Large intestine (tissue), 3 donors: Measurements from ENCODE around the gene CACNA1G. TPM values are rescaled to one million over a fixed set of nuclear protein-coding genes. Genes with fewer than 3 reads are reported as not detected.

Source experiments
- DNase-seq, 2 donors: peaks; one replicate each; pipeline versions ENCODE4 v3.0.0 to v3.0.0-alpha.2; 2013
- H3K27ac ChIP-seq: one replicate; pipeline ENCODE4 v1.5.1; 2013; ENCODE audit warnings: low read length
- H3K27me3 ChIP-seq: 2 replicates; pipeline ENCODE4 v1.6.1; 2013; ENCODE audit warnings: low read length; ENCODE audit not compliant: control insufficient read depth, insufficient read depth
- H3K36me3 ChIP-seq: 2 replicates; pipeline ENCODE4 v1.6.1; 2013; ENCODE audit warnings: low read length; ENCODE audit not compliant: control insufficient read depth, insufficient read depth
- H3K4me1 ChIP-seq: one replicate; pipeline ENCODE4 v1.6.1; 2013; ENCODE audit warnings: low read length; ENCODE audit not compliant: control insufficient read depth, insufficient read depth
- H3K4me3 ChIP-seq: one replicate; pipeline ENCODE4 v1.5.1; 2013; ENCODE audit warnings: low read length
- H3K9me3 ChIP-seq: one replicate; pipeline ENCODE4 v1.6.1; 2013; ENCODE audit warnings: mild to moderate bottlenecking, low read depth, low read length, moderate library complexity; ENCODE audit not compliant: control insufficient read depth
- WGBS: methylation state at CpG from one replicate; pipeline ENCODE4 v1.1.5; 2013; ENCODE audit warnings: low lambda C conversion rate; ENCODE audit not compliant: insufficient coverage; 5-methylcytosine and 5-hydroxymethylcytosine counted together
- polyA plus RNA-seq: library from polyadenylated mRNA; unstranded; fragments of 120-200 nt; gene quantifications from one replicate; pipeline ENCODE4 v1.2.1, GENCODE V29; 2013

The CACNA1G gene
- polyA plus RNA-seq, 1 donor, result 1.7 TPM

- Histone ChIP-seq H3K27ac (no peak overlapping the region), H3K9me3 (peaks cover 3% of the 10 kb centered on the region), H3K4me1 (peaks cover 45% of the 10 kb centered on the region), H3K36me3 (no peaks in the 10 kb centered on the region), H3K27me3 (peaks cover 18% of the 10 kb centered on the region), H3K4me3 (no peak overlapping the region)
- DNase-seq, result no peak
- 80% methylated on average over 1 of the region's 9 CpGs for WGBS
Observed at GRCh38 chr17:50631908-50632571, 71.5 kb downstream of the CACNA1G start.

- Histone ChIP-seq H3K4me3 (no peak overlapping the region), H3K36me3 (no peaks in the 10 kb centered on the region), H3K4me1 (peaks cover 47% of the 10 kb centered on the region), H3K9me3 (peaks cover 3% of the 10 kb centered on the region), H3K27me3 (peaks cover 18% of the 10 kb centered on the region), H3K27ac (no peak overlapping the region)
- no CpG with 5 or more reads among the region's 5 CpGs for WGBS
- no peak for DNase-seq
Observed at GRCh38 chr17:50632637-50633036, 72.1 kb downstream of the CACNA1G start.

GRCh38 chr17:50633683-50634082 lies 73.2 kb downstream of the CACNA1G start:
- no peaks in the 10 kb centered on the region for H3K36me3 ChIP-seq
- H3K9me3 ChIP-seq, result peaks cover 3% of the 10 kb centered on the region
- no peak overlapping the region for H3K4me3 ChIP-seq
- H3K4me1 ChIP-seq, result peaks cover 47% of the 10 kb centered on the region
- peaks cover 18% of the 10 kb centered on the region for H3K27me3 ChIP-seq
- WGBS, result 80% methylated on average over 2 of the region's 9 CpGs
- DNase-seq, result no peak
- no peak overlapping the region for H3K27ac ChIP-seq

- Histone ChIP-seq H3K27ac (peak within 1 kb of the TSS; percentile 8), H3K4me1 (peaks cover 50% of the 10 kb centered on the region), H3K27me3 (peaks cover 18% of the 10 kb centered on the region), H3K36me3 (no peaks in the 10 kb centered on the region), H3K4me3 (peak within 1 kb of the TSS; percentile 62), H3K9me3 (peaks cover 3% of the 10 kb centered on the region)
- no CpG with 5 or more reads among the region's 48 CpGs for WGBS
- DNase-seq, result peak; percentile 85 to 92
Observed at GRCh38 chr17:50634224-50634914, 73.9 kb downstream of the CACNA1G start, which contains the start of gene ABCC3. Gene ABCC3 (plus strand): TSS chr17:50634881. CDS start chr17:50634937, 56 bp downstream.

- DNase-seq, result no peak
- no CpG with 5 or more reads among the region's 52 CpGs for WGBS
- H3K36me3 ChIP-seq, result no peaks in the 10 kb centered on the region
Observed at GRCh38 chr17:50634915-50635731, 74.6 kb downstream of the CACNA1G start.

GRCh38 chr17:50635732-50635981 lies 75.1 kb downstream of the CACNA1G start:
- no peak for DNase-seq
- Histone ChIP-seq H3K4me3 (peak overlapping the region; percentile 62), H3K27ac (peak overlapping the region; percentile 8), H3K4me1 (peaks cover 52% of the 10 kb centered on the region), H3K27me3 (peaks cover 18% of the 10 kb centered on the region), H3K36me3 (no peaks in the 10 kb centered on the region), H3K9me3 (peaks cover 3% of the 10 kb centered on the region)
- WGBS, result no CpG with 5 or more reads among the region's 3 CpGs

More at GRCh38 chr17:50634915-50635731, 74.6 kb downstream of the CACNA1G start:
- Histone ChIP-seq H3K27ac (peak overlapping the region; percentile 8), H3K4me3 (peak overlapping the region; percentile 62), H3K27me3 (peaks cover 18% of the 10 kb centered on the region), H3K9me3 (peaks cover 3% of the 10 kb centered on the region), H3K4me1 (peaks cover 52% of the 10 kb centered on the region)

GRCh38 chr17:50635982-50636803 lies 75.7 kb downstream of the CACNA1G start:
- H3K36me3 ChIP-seq, result no peaks in the 10 kb centered on the region
- H3K27ac ChIP-seq, result peak overlapping the region; percentile 8
- WGBS, result 80% methylated on average over 1 of the region's 9 CpGs
- peaks cover 3% of the 10 kb centered on the region for H3K9me3 ChIP-seq
- H3K4me3 ChIP-seq, result no peak overlapping the region
- H3K4me1 ChIP-seq, result peaks cover 54% of the 10 kb centered on the region
- DNase-seq, result peak in 1 of 2 donors; percentile 66
- H3K27me3 ChIP-seq, result peaks cover 18% of the 10 kb centered on the region

- WGBS, result 100% methylated on average over 1 of the region's 7 CpGs
- Histone ChIP-seq H3K27ac (no peak overlapping the region), H3K9me3 (peaks cover 3% of the 10 kb centered on the region), H3K4me1 (peaks cover 57% of the 10 kb centered on the region), H3K4me3 (no peak overlapping the region), H3K27me3 (peaks cover 18% of the 10 kb centered on the region), H3K36me3 (no peaks in the 10 kb centered on the region)
- no peak for DNase-seq
Observed at GRCh38 chr17:50636804-50637195, 76.3 kb downstream of the CACNA1G start.

GRCh38 chr17:50637829-50638605 lies 77.5 kb downstream of the CACNA1G start:
- DNase-seq, result peak in 1 of 2 donors; percentile 68
- WGBS, result no CpG with 5 or more reads among the region's 7 CpGs
- Histone ChIP-seq H3K4me3 (no peak overlapping the region), H3K36me3 (no peaks in the 10 kb centered on the region), H3K27me3 (peaks cover 18% of the 10 kb centered on the region), H3K9me3 (peaks cover 3% of the 10 kb centered on the region), H3K27ac (peak overlapping the region; percentile 32), H3K4me1 (peaks cover 67% of the 10 kb centered on the region)
